ENCODE measurements around the gene FOXL3. TPM values are rescaled to one million over a fixed set of nuclear protein-coding genes. Genes with fewer than 3 reads are reported as not detected.

Gene FOXL3
- total RNA-seq, 2 donors from 2014 or later = 0.79 TPM; not detected in 1

- H3K36me3 ChIP-seq = no peaks in the 10 kb centered on the region
- H3K9me3 ChIP-seq = no peaks in the 10 kb centered on the region
- DNase-seq = peak; percentile 65
- H3K27ac ChIP-seq = no peak overlapping the region
- peak; percentile 19 for TF ChIP-seq CTCF (IDR thresholded peaks at IDR 0.05)
- no peak overlapping the region for H3K4me3 ChIP-seq
- no peak overlapping the region for H3K9ac ChIP-seq (ENCODE audit: low read depth in 2 of 2, low read length in 2 of 2)
- no peaks in the 10 kb centered on the region for H3K4me1 ChIP-seq
- intact Hi-C loops (cut with DNase I) = no loop called here
- H3K27me3 ChIP-seq = no peaks in the 10 kb centered on the region
These were observed 22.8 kb upstream of the FOXL3 start for GRCh38 chr7:266851-267840.

- H3K27ac ChIP-seq = no peak overlapping the region
- H3K9me3 ChIP-seq = no peaks in the 10 kb centered on the region
- H3K4me3 ChIP-seq = no peak overlapping the region
- no peaks in the 10 kb centered on the region for H3K36me3 ChIP-seq
- no peaks in the 10 kb centered on the region for H3K4me1 ChIP-seq
- intact Hi-C loops (cut with DNase I) = no loop called here
- TF ChIP-seq CTCF (IDR thresholded peaks at IDR 0.05) = no peak
- no peak overlapping the region for H3K9ac ChIP-seq (ENCODE audit: low read depth in 2 of 2, low read length in 2 of 2)
- no peak for DNase-seq
- H3K27me3 ChIP-seq = no peaks in the 10 kb centered on the region
These were observed 21.0 kb upstream of the FOXL3 start for GRCh38 chr7:268991-269390.

GRCh38 chr7:269721-270120, 20.2 kb upstream of the FOXL3 start:
- DNase-seq = no peak
- TF ChIP-seq CTCF (IDR thresholded peaks at IDR 0.05) = no peak

GRCh38 chr7:270351-270983, 19.5 kb upstream of the FOXL3 start:
- no peak overlapping the region for H3K27ac ChIP-seq
- intact Hi-C loops (cut with DNase I) = no loop called here
- no peak overlapping the region for H3K9ac ChIP-seq (ENCODE audit: low read depth in 2 of 2, low read length in 2 of 2)
- no peaks in the 10 kb centered on the region for H3K4me1 ChIP-seq
- TF ChIP-seq CTCF (IDR thresholded peaks at IDR 0.05) = no peak
- DNase-seq = no peak
- no peaks in the 10 kb centered on the region for H3K27me3 ChIP-seq
- no peaks in the 10 kb centered on the region for H3K9me3 ChIP-seq
- no peaks in the 10 kb centered on the region for H3K36me3 ChIP-seq
- no peak overlapping the region for H3K4me3 ChIP-seq

More at GRCh38 chr7:269721-270120, 20.2 kb upstream of the FOXL3 start:
- Histone ChIP-seq H3K9me3 (no peaks in the 10 kb centered on the region), H3K9ac (ENCODE audit: low read depth in 2 of 2, low read length in 2 of 2) (no peak overlapping the region), H3K4me1 (no peaks in the 10 kb centered on the region), H3K4me3 (no peak overlapping the region), H3K36me3 (no peaks in the 10 kb centered on the region), H3K27ac (no peak overlapping the region), H3K27me3 (no peaks in the 10 kb centered on the region)
- intact Hi-C loops (cut with DNase I) = no loop called here

GRCh38 chr7:271266-272107, 18.5 kb upstream of the FOXL3 start:
- no peaks in the 10 kb centered on the region for H3K36me3 ChIP-seq
- no peak for DNase-seq
- H3K27ac ChIP-seq = no peak overlapping the region
- H3K4me3 ChIP-seq = no peak overlapping the region
- TF ChIP-seq CTCF (IDR thresholded peaks at IDR 0.05) = no peak
- no peaks in the 10 kb centered on the region for H3K27me3 ChIP-seq
- intact Hi-C loops (cut with DNase I) = no loop called here
- no peak overlapping the region for H3K9ac ChIP-seq (ENCODE audit: low read depth in 2 of 2, low read length in 2 of 2)
- H3K4me1 ChIP-seq = no peaks in the 10 kb centered on the region
- no peaks in the 10 kb centered on the region for H3K9me3 ChIP-seq

Measured in colonic mucosa (tissue), 4 donors.